Epithelial cell of prostate (primary cell): ENCODE results near the gene PPM1B.
"Not testable (repeated sequence)": the region's sequence is repeated elsewhere in the genome, so short reads cannot be mapped to it uniquely, and the experiment has no call there.

Experiments
- DNase-seq: peaks from one replicate; pipeline ENCODE4 v3.0.0-alpha.2; 2011; ENCODE audit warnings: low read depth, low spot score
- H3K27ac ChIP-seq: fragments of 450-650 bp; 2 replicates; pipeline ENCODE4 v1.5.1; 2017; ENCODE audit warnings: mild to moderate bottlenecking

Gene PPM1B

DNA sequence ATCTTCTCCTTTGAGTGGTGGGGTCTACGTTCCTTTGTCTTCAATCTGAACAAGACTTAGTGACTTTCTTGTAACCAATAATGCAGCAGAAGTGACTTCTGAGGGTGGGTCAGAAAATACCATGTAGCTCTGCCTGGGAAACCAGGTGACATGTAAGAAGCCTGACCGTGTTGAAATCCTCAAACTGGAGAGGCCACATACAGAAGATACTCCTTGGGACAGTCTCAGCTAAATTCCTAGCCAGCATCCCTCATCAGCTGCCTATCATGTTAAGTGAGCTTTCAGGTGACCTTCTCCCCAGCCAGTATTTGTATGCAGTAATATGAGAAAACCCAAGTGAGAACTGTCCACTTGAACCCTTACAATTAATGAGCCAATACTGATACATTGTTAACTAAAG lies 27.0 kb downstream of the PPM1B start:
- DNase-seq: no peak
- H3K27ac ChIP-seq: no peak overlapping the region

- DNase-seq: no peak
- H3K27ac ChIP-seq: no peak overlapping the region
Measured at GRCh38 chr2:44197816-44198215, 29.1 kb downstream of the PPM1B start.

- no peak overlapping the region for H3K27ac ChIP-seq
- no peak for DNase-seq
Measured at GRCh38 chr2:44200011-44200410, 31.3 kb downstream of the PPM1B start.

GRCh38 chr2:44200759-44201158 lies 32.1 kb downstream of the PPM1B start:
- no peak overlapping the region for H3K27ac ChIP-seq
- no peak for DNase-seq

DNA sequence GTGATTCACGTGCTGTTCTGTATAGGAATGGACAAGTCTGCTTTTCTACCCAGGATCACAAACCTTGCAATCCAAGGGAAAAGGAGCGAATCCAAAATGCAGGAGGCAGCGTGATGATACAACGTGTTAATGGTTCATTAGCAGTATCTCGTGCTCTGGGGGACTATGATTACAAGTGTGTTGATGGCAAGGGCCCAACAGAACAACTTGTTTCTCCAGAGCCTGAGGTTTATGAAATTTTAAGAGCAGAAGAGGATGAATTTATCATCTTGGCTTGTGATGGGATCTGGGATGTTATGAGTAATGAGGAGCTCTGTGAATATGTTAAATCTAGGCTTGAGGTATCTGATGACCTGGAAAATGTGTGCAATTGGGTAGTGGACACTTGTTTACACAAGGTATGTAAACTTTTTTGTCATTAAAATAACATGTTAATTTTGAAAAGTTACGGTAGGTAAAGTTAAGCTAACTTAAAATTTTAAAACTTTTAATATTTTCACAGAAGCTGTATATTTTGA lies 33.0 kb downstream of the PPM1B start:
- H3K27ac ChIP-seq: no peak overlapping the region
- no peak for DNase-seq

DNA sequence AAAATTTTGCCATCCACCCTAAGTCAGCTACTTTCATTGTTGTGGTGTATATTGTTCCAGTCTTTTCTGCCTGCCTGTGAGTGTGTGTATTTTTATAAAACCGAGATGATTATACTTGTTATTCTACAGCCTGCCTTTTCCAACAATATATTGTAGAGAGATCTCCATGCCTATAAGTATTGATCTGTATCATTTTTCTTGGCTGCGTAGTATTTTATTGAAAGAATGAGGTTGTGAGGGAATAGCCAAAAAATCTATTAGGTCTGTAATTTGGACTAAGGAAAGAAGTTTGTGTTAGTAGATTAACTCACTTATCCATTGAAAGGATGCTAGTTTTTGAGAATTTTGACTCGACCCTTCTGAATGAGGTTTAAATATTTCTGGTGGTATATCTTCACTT lies 34.9 kb downstream of the PPM1B start:
- H3K27ac ChIP-seq: no peak overlapping the region
- no peak for DNase-seq

DNA sequence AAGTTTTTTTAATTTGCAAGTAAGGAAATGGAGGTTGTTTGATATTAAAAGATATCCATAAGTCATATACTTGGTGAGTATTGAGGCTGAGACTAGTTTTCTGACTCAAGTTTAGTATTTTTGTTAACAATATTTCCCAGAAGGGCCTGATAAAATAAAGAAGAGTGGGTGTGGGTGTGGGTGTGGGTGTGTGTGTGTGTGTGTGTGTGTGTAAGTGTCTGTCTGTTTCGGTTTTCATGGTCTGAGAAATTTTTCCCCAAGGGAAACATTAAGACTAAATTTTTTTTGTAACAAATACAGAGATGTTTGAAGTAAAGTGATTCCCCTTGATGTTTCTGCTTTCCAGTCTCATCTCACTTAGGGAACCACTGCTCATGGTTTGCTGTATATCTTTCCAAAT lies 36.5 kb downstream of the PPM1B start:
- no peak overlapping the region for H3K27ac ChIP-seq
- DNase-seq: no peak

GRCh38 chr2:44207102-44207501 lies 38.4 kb downstream of the PPM1B start:
- H3K27ac ChIP-seq: no peak overlapping the region
- no peak for DNase-seq

GRCh38 chr2:44207648-44208047 lies 39.0 kb downstream of the PPM1B start:
- H3K27ac ChIP-seq, DNase-seq: not testable (repeated sequence)

DNA sequence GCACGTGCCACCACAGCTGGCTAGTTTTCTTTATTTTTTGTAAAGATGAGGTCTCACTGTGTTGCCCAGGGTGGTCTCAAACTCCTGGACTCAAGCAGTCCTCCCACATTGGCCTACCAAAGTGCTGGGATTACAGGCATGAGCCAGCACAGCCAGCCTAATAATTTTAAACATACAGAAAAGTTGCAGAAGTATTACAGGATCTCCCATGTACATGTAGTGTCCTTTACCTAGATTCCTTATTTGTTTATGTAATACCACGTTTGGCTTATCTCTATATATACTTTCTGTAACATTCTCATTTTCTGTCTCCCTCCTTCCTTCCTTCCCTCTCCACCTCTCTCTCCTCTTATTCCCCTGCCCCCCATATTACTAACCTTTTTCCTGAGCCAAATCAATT lies 41.7 kb downstream of the PPM1B start:
- no peak for DNase-seq

GRCh38 chr2:44211183-44211582 lies 42.5 kb downstream of the PPM1B start:
- H3K27ac ChIP-seq: no peak overlapping the region
- DNase-seq: no peak

More for the DNA sequence above, 41.7 kb downstream of the PPM1B start:
- no peak overlapping the region for H3K27ac ChIP-seq

- no peak for DNase-seq
- no peak overlapping the region for H3K27ac ChIP-seq
Measured at GRCh38 chr2:44212302-44212701, 43.6 kb downstream of the PPM1B start.

GRCh38 chr2:44215827-44216226 lies 47.2 kb downstream of the PPM1B start:
- no peak overlapping the region for H3K27ac ChIP-seq
- no peak for DNase-seq

- DNase-seq: no peak
- no peak overlapping the region for H3K27ac ChIP-seq
Measured at GRCh38 chr2:44218771-44219170, 50.1 kb downstream of the PPM1B start.

- H3K27ac ChIP-seq: no peak overlapping the region
- no peak for DNase-seq
Measured at GRCh38 chr2:44226753-44227152, 58.1 kb downstream of the PPM1B start.

- no peak overlapping the region for H3K27ac ChIP-seq
- DNase-seq: no peak
Measured at GRCh38 chr2:44230378-44230777, 61.7 kb downstream of the PPM1B start.

GRCh38 chr2:44233450-44234128 lies 64.9 kb downstream of the PPM1B start:
- peak; percentile 8 for DNase-seq
- peak overlapping the region; percentile 15 for H3K27ac ChIP-seq

- DNase-seq: no peak
Measured at GRCh38 chr2:44237221-44237620, 68.5 kb downstream of the PPM1B start.

GRCh38 chr2:44242904-44243303 lies 74.2 kb downstream of the PPM1B start:
- DNase-seq: no peak
- H3K27ac ChIP-seq: no peak overlapping the region

More at GRCh38 chr2:44237221-44237620, 68.5 kb downstream of the PPM1B start:
- no peak overlapping the region for H3K27ac ChIP-seq

- no peak overlapping the region for H3K27ac ChIP-seq
- no peak for DNase-seq
Measured at GRCh38 chr2:44244135-44244871, 75.6 kb downstream of the PPM1B start.

DNA sequence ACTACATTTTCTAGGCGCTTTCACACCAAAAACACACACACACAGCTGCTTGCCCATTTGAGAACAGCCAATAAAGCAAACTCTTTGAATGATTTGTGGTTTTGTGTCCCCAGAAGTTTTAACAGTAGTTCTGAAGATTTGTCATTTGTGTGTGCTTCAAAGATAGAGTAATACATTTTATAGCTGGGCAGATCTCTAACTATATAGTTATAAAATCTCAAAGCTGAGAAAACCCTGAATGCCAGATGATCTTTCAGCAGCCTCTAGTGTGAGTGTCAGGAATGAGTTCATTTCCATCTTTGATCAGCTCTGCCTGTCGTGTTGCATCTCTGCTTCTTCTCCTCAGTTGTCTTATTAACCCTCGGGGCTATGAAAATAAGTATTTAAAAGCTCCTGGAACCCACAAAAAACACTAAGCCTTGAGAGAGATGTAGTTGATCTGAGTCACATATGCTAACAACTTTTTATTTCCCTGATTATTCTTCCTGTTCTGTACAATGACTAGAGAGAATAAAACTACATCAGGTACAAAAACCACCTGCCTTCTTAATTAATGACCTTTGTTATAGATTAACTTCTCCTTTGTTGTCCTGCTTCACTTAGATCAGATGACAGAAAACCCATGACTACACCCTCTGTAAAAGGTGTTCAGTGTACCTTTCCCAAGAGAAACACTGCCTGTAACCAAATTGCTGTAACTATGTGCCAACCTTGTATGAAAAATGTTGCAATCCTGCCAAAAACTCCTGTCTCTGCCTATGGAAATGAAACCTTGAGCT lies 76.6 kb downstream of the PPM1B start:
- H3K27ac ChIP-seq: no peak overlapping the region
- DNase-seq: peak; percentile 53
